ENCODE measurements around the gene MTHFD1. TPM values are rescaled to one million over a fixed set of nuclear protein-coding genes. Genes with fewer than 3 reads are reported as not detected.

The MTHFD1 gene
- total RNA-seq, 1 donor from 2014 or later = 108 TPM

DNA sequence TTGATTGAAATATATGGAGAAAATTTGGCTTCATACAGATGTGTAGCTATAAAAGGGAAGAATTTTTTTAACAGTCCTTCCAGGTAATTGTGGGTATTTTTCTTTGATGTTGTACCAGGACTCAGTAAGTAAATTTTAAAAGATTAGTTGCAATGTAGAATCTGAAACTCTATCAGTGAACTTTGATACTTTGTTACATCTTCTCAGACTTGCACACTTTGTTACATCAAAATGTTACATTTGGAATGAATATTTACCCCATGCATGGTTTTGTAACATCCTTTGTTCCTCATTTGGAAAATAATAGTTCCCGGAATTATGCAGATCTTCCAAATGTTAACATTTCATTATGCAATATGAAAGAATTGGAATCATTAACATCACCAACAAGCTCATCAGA lies 13.8 kb downstream of the MTHFD1 start:
- Mint-ChIP-seq H3K36me3 (peaks cover 25% of the 10 kb centered on the region), H3K27me3 (no peaks in the 10 kb centered on the region), H3K4me3 (no peak overlapping the region)

DNA sequence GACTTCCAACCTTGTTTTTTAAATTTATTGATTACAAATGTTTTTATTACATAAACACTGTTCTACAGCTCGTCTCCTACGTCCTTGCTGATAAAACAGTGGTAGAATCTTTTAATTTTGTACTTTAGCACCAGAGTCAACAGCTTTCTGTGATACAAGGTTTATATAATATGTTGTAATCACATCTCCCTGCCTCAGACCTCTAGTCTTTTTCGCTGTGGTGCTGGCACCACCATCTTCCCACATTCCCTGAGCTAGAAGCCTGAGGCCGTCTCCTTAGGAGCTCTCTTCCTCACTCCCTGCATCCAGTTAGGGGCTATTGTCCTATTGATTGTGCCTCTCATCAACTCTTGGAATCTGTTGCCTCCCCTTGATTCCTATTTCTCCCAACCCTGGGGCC lies 17.1 kb downstream of the MTHFD1 start:
- DNase-seq (ENCODE audit: extremely low spot score, unreplicated experiment) = no peak
- H3K9me3 Mint-ChIP-seq = no peaks in the 10 kb centered on the region
- peaks cover 20% of the 10 kb centered on the region for H3K36me3 Mint-ChIP-seq

More for the DNA sequence above, 13.8 kb downstream of the MTHFD1 start:
- TF ChIP-seq CTCF (conservative IDR thresholded peaks at IDR 0.05) = no peak
- Mint-ChIP-seq H3K4me1 (ENCODE audit: unreplicated experiment) (no peaks in the 10 kb centered on the region), H3K27ac (no peak overlapping the region), H3K9me3 (no peaks in the 10 kb centered on the region)
- DNase-seq (ENCODE audit: extremely low spot score, unreplicated experiment) = no peak

DNA sequence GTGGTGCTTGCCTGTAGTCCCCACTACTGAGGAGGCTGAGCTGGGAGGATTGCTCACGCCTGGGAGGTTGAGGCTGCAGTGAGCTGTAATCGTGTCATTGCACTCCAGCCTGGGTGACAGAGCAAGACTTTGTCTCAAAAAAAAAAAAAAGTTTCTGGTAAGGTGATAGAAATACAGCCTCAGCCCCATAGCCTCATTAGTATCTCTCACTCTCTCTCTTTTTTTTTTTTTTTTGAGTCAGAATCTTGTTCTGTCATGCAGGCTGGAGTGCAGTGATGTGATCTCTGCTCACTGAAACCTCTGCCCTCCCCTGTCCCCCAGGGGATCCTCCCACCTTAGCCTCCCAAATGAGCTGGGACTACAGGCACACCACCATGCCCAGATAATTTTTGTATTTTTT lies 19.2 kb downstream of the MTHFD1 start:
- H3K4me1 Mint-ChIP-seq (ENCODE audit: unreplicated experiment) = peaks cover 7% of the 10 kb centered on the region
- no peak overlapping the region for H3K27ac Mint-ChIP-seq
- DNase-seq (ENCODE audit: extremely low spot score, unreplicated experiment) = no peak
- H3K4me3 Mint-ChIP-seq = no peak overlapping the region
- no peaks in the 10 kb centered on the region for H3K27me3 Mint-ChIP-seq
- peaks cover 27% of the 10 kb centered on the region for H3K36me3 Mint-ChIP-seq
- TF ChIP-seq CTCF (conservative IDR thresholded peaks at IDR 0.05) = no peak
- no peaks in the 10 kb centered on the region for H3K9me3 Mint-ChIP-seq

More for the DNA sequence above, 17.1 kb downstream of the MTHFD1 start:
- Mint-ChIP-seq H3K27ac (no peak overlapping the region), H3K4me3 (no peak overlapping the region), H3K27me3 (no peaks in the 10 kb centered on the region), H3K4me1 (ENCODE audit: unreplicated experiment) (peaks cover 4% of the 10 kb centered on the region)
- no peak for TF ChIP-seq CTCF (conservative IDR thresholded peaks at IDR 0.05)

- Mint-ChIP-seq H3K4me3 (no peak overlapping the region), H3K36me3 (peaks cover 24% of the 10 kb centered on the region), H3K4me1 (ENCODE audit: unreplicated experiment) (peaks cover 7% of the 10 kb centered on the region), H3K27me3 (no peaks in the 10 kb centered on the region), H3K27ac (no peak overlapping the region), H3K9me3 (no peaks in the 10 kb centered on the region)
- no peak for TF ChIP-seq CTCF (conservative IDR thresholded peaks at IDR 0.05)
- DNase-seq (ENCODE audit: extremely low spot score, unreplicated experiment) = no peak
These were observed 21.2 kb downstream of the MTHFD1 start for GRCh38 chr14:64409126-64409920.

DNA sequence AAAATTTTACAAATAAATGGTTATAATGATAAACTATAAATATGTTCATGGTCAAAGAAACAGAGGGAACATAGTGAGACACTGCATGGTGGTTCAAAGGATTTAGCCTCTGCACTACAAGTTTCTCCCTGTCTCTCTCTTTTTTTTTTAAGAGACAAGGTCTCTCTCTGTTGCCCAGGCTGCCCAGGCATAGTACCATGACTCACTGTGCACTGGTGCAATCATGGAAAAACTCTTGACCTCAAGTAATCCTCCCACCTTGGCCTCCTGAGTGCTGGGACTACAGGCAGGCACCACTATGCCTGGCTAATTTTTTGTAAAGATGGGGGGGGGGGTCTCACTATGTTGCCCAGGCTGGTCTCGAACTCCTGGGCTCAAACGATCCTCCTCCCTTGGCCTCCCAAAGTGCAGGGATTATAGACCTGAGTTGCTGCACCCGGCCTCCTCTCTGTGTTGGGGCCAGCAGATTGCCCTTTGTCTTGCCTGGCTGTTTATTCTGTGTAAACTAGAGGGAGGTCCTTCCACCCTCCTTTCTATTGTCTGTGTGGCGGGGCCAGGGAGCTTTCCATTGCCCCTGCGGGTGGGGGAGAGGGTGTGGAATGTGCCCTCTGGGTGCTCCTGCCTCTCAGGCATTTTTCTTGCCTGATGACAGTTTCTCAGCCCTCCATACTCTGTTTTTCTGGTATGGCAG lies 22.1 kb downstream of the MTHFD1 start:
- Mint-ChIP-seq H3K27ac (no peak overlapping the region), H3K27me3 (no peaks in the 10 kb centered on the region), H3K4me1 (ENCODE audit: unreplicated experiment) (peaks cover 7% of the 10 kb centered on the region), H3K4me3 (no peak overlapping the region), H3K36me3 (peaks cover 21% of the 10 kb centered on the region), H3K9me3 (no peaks in the 10 kb centered on the region)
- no peak for TF ChIP-seq CTCF (conservative IDR thresholded peaks at IDR 0.05)
- DNase-seq (ENCODE audit: extremely low spot score, unreplicated experiment) = no peak

All from type B pancreatic cell (in vitro differentiated cells).